GM15510 (cell line): Measurements from ENCODE around the gene PXN.

Experiments
- POLR2A ChIP-seq: IDR thresholded peaks from 3 replicates; pipeline ENCODE4 v1.6.1; 2011; ENCODE audit warnings: borderline replicate concordance; ENCODE audit not compliant: insufficient read length; ENCODE audit errors: extremely low read depth

Gene PXN

DNA sequence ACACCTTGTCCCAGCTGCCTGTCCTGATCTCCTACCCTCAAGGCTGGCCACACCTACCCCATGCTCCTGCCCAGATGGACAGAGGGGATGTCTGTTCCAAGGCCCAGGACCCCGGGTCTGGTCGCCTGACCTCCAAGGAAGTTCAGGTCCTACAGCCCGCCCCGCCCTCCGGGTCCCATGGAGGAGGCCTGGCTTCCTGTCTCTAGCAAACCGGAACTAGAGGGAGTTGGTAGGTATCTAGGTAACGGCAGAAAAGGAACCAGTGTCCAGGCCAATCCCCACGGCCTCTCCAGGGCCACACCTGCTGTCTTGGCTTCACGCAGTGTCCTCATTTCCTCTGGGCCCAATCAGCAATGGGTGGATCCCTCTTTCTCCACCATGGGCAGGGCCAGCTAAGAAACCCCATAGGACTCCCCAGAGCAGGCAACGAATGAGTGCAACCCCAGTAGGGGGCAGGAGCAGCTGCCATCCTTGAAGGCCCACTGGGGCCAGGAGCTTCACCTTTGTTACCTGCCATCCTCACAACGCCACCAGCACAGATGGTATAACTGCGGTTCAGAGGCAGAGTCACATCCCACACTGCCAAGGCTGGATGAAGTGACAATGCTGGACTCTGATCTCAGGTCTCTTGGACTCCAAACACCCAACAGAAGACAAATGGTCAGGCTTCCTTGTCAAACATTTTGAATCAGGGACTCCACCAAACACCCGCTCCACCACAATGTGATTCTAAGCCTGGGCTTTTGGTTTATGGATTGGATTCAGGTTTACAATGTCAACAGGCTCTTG lies 39.5 kb downstream of the PXN start:
- no peak for TF ChIP-seq POLR2A

DNA sequence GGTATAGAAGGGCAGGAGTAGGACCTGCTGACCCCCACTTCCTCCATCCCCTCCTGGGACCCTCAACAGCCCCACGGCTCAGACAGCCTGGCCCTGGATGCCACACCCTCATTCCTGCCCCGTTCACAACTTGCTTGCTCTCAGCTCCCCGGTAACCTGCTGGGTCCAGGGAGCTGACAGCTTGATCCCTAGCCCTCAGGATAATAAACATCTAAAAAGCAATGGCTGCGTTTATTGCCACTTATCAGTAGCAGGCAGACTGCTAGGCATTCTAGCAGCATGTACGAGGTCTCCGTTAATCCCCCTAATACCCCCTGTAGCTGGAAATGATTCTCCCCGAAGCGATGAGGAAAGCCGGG lies 40.4 kb downstream of the PXN start:
- TF ChIP-seq POLR2A: no peak

DNA sequence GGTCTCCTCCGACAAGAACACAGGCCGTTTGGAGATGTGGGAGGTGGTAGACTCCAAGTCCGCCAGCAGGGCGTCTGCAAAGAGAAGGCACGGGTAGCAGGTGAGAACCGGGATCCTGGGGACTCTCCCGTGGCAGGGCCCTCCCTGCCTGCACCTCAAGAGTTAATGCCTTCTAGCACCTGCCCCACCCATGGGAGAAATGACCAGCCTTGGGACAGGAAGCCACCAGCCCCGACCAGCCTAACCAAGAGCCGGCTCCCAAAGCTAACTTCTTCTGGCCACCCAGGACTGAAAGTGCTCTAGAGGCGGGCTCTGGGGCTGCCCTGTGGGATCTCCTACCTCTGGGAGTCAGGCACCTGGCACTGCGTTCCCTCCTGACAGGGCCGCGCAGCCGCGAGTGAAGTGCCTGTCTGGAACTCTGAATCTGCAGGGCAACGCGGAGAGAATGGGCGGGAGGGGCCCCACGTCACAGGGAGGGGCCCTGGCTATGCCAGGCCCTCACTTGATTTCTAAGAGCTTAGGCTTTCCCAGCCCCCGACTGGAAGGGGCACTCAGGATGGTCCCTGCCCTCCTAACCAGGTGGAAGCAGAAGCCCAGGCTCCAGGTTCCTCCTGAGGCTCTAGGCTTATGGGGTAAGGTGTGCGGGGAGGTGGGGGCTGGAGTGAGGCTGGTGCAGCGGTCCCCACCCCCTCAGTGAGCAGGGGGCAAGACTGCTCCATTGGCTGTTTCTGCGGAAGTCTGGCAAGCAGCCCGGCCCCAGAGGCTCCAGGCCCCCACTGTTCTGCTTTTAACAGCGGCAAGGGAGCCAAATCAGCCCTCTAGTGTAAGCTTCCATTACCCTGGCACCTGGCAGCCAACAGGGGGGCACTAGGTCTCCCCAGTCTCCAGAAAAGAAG lies 41.0 kb downstream of the PXN start:
- TF ChIP-seq POLR2A: no peak

DNA sequence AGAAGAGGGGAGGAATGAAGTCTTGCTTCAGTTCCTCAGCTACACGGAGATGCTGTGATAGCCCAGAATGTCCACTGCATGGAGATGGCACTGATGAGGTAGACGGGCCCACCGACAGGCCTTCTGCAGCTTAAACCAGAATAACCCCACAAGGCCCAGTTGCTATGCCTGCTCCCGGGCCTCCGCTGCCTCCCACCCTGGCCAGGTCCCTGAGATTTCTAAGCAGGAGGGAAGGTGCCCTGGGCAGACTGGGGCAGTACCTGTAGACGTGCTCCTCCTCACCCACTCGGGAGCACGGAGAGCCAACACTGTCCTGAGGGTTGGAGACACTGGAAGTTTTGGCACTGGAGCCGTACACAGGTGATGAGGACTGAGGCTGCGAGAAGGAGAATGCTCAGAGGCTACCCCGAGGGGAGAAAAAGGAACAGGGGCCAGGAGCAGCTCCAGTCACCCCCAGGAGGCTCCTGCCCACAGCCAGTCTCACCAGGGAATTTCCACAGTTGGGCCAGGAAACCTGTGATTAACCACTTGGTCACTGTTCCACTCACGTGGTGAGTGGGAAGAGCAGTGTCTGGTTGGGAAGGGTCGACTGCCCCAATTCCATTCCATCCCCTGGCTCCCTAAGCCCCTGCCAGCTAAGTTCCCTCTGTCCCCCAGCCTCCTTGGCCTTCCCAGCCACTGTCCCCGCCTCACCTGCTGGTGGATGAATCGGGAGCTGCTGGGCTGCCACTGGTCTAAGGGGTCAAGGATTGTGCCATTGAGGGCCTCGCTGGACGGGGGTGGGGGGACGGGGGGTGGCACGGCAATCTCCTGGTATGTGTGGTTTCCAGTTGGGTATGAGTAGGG lies 41.8 kb downstream of the PXN start:
- no peak for TF ChIP-seq POLR2A

DNA sequence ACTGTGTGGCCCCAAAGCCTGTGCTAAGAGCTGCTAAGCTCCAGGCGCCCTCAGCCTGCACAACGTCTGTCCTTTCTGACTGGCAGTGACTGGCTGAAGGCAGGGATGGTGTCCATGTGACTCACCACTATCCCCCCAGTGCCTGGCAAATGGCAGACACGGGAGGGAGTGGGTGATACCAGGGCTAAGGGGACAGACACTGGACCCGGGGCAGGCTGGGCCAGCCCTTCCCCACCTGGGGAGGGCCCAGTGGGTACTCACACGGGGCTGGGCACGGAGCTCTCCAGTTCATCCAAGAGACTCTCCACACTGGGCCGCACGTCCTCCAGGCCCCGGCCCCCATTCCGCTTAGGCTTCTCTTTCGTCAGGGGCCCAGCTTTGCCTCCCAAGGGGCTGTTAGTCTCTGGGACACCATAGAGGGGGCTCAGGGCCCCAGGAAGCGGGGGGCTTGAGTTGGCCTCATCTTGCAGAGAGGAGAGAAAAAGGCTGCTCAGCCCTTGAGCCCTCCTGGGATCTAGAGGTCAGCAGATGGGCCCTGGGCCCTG lies 43.2 kb downstream of the PXN start:
- TF ChIP-seq POLR2A: no peak

GRCh38 chr12:120221576-120221900 lies 44.0 kb downstream of the PXN start:
- no peak for TF ChIP-seq POLR2A

DNA sequence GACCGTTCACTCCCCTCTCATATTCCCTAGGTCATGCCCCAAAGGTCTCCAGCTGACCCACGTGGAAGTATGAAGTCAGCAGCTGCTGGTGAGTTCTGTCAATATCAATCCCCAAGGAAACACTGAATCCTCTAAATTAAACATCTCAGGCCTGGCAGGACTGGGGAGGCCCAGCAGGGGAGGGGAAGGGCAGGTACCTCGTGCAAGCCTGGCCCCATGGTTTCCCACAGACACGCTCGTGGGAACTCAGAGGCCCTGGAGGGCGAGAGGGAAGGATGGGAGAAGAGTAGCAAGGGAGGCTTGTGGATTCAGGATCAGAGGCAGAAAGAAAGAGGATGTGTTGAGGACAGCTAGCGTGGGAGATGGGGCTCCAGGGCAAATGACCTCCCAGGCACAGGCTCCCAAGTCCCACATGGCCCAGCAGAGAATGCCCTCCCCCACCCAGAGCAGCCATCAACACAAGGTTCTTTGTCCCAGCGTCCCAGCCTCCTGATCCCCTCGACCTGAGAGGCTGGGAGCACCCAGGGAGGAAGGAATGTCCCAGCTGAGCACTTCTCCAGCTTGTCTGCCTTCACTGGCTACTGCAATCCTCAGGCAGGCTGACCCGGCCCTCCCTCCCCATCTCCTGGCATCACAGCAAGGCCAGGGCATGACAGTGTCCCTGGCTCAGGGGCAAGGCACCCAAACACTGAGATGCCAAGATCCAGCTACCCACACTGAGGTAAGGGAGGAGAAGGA lies 44.5 kb downstream of the PXN start:
- TF ChIP-seq POLR2A: no peak

- TF ChIP-seq POLR2A: no peak
Measured at GRCh38 chr12:120218680-120219606, 46.6 kb downstream of the PXN start.

DNA sequence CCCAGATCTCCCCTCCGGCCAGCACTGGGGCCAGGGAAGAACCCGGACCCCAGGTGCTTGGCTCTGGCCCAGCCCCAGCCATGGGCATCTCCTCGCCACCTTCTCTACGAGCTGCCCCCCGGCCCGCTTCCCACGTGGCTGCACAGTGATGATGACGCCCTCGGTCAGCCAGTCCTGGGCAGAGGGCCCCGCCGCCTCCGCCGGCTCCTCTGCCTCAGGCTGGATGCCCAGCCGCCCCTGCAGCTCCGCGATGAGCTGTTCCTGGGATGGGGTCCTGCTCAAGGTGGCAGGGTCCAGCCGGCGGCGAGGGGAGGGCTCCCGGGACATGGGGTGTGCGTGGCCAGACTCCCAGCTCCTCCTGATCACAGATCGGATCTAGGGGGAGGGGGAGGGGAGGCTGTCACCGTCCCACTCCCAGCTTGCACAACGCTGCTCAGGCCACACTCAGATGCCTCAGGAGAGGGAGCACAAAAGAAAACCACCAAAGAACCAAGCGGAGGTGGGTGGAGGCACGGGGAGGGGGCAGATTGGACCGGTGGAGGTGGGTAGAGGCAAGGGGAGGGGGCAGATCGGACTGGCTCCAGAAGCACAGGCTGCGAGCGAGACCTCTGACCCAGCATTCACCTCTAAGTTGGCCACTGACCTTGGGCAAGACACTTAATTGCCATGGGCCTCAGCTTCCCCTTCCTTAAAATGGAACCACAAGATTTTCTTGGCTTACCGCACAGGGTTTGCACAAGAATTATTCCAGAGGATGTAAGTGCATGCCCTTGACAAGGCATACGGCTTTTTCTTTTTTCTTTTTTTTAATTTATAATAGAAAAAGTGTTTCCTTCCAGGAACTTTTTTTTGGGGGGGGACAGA lies 48.6 kb downstream of the PXN start:
- no peak for TF ChIP-seq POLR2A

DNA sequence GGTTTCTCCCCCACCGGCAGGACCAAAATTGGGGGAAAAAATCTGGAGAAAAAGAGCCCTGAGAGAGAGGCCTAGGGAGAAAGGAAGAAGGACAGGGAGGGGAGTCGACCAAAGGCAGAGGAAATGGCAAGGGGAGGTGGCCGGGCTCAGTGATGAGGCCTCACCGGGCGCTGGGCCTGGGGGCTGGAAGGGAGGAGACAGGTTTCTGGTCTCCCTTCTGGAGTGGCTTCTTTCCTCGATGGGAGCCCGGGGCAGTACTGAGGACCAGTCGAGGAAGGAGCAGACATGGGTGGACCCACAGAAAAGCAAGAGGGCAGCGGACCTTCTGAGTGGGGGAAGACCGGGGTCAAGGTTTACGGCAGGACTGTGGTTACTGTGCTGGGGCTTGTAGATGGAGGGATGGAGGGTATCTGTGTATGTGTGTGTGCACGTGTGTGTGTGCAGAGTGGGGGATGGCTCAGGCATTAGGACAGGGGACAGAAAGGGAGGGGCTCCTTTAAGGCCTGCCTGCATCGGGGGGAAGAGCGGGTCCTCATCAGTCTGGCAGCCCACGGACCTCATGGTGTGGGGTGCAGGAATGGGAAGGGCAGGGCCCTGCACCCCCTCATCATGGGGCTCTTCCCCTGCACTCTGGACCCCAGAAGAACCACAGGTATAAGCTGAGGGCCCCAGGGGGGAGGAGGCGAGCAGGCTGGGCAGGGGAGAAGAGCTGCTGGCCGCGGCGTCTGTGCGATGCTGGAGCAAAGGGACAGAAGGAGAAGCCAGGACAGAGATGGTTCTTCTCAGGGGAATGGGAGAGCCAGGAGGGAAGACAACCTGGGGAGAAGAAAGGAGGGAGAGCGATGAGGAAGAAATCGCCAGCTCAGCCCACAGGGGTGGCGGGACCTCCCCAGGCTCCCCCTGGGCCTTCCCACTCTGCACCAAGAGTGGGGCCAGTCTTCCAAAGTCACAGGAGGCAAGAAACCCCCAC lies 49.5 kb downstream of the PXN start:
- no peak for TF ChIP-seq POLR2A

GRCh38 chr12:120215357-120215735 lies 50.2 kb downstream of the PXN start:
- no peak for TF ChIP-seq POLR2A
